Right lobe of liver (tissue), 4 donors: ENCODE measurements around the gene PTK6.

Experiments used
- POLR2A ChIP-seq: fragments of 450-650 bp; IDR thresholded peaks from one replicate; pipeline ENCODE4 v1.6.1; 2017; ENCODE audit warnings: antibody characterized with exemption, mild to moderate bottlenecking
- TF ChIP-seq, protein P1 (sequence below), 4 donors: fragments of 200-600 bp in 3 of 4; fragments of 450-650 bp in 1 of 4; IDR thresholded peaks; one replicate each; pipeline versions ENCODE4 v1.5.1 to v1.8.0; 2016 to 2022; ENCODE audit warnings: antibody characterized with exemption in 4 of 4, mild to moderate bottlenecking in 2 of 4
- donor health status: DM: no; HTN: no; CAD: no.
- donor health status: DM: no; HTN: no; CAD: no.
- donor health status: DM: no; HTN: yes; CAD: no.

DNA sequence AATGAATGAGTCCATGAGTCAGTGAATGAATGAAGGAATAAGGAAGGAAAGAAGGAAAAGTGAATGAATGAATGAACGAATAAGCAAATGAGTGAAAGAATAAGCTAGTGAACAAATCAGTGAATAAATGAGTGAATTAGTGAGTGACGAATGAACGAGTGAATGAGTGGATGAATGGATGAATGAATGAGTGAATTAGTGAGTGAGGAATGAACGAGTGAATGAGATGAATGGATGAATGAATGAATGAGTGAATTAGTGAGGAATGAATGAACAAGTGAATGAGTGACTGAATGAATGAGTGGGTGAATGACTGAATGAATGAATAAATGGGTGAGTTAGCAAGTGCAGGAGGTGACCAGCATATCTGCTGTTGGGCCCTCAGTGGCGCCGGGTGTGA lies 6.6 kb upstream of the PTK6 start:
- TF ChIP-seq, protein P1, sequence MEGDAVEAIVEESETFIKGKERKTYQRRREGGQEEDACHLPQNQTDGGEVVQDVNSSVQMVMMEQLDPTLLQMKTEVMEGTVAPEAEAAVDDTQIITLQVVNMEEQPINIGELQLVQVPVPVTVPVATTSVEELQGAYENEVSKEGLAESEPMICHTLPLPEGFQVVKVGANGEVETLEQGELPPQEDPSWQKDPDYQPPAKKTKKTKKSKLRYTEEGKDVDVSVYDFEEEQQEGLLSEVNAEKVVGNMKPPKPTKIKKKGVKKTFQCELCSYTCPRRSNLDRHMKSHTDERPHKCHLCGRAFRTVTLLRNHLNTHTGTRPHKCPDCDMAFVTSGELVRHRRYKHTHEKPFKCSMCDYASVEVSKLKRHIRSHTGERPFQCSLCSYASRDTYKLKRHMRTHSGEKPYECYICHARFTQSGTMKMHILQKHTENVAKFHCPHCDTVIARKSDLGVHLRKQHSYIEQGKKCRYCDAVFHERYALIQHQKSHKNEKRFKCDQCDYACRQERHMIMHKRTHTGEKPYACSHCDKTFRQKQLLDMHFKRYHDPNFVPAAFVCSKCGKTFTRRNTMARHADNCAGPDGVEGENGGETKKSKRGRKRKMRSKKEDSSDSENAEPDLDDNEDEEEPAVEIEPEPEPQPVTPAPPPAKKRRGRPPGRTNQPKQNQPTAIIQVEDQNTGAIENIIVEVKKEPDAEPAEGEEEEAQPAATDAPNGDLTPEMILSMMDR (IDR thresholded peaks at IDR 0.05): no peak
- no peak for TF ChIP-seq POLR2A
